ENCODE data around the gene MTERF4.

Gene MTERF4

GRCh38 chr2:241128266-241128665 lies 26.2 kb upstream of the MTERF4 start:
- no peaks in the 10 kb centered on the region for H3K36me3 ChIP-seq (replicated peaks; ENCODE audit: insufficient read depth, low read length)
- DNase-seq: no peak
- no peak overlapping the region for H3K9ac ChIP-seq (ENCODE audit: low read length)
- no peak overlapping the region for H3K4me3 ChIP-seq (ENCODE audit: low read length)
- H3K79me2 ChIP-seq (ENCODE audit: low read length): no peaks in the 10 kb centered on the region
- no peak overlapping the region for H3K4me2 ChIP-seq (ENCODE audit: low read depth, low read length)
- H2AFZ ChIP-seq (ENCODE audit: low read length): no peak overlapping the region
- no peaks in the 10 kb centered on the region for H3F3A ChIP-seq (ENCODE audit: insufficient read depth, low read length)
- no peaks in the 10 kb centered on the region for H3K9me3 ChIP-seq (replicated peaks; ENCODE audit: insufficient read depth, low read length)
- no peaks in the 10 kb centered on the region for H3K27me3 ChIP-seq (replicated peaks; ENCODE audit: insufficient read depth, low read length)
- no peak overlapping the region for H3K27ac ChIP-seq (ENCODE audit: low read length)
- no peaks in the 10 kb centered on the region for H3K4me1 ChIP-seq (ENCODE audit: low read length)
- H4K20me1 ChIP-seq (ENCODE audit: insufficient read depth, low read length): no peaks in the 10 kb centered on the region
- TF ChIP-seq EZH2 (optimal IDR thresholded peaks at IDR 0.05; ENCODE audit: low read depth, low read length) (no peak), EZH2phosphoT487 (IDR thresholded peaks at IDR 0.05; ENCODE audit: low read length) (no peak), CTCF (IDR thresholded peaks at IDR 0.05; ENCODE audit: low read length) (no peak)
- no peaks in the 10 kb centered on the region for H3K9me2 ChIP-seq (replicated peaks; ENCODE audit: insufficient read depth, low read length)

GRCh38 chr2:241126771-241127202 lies 24.7 kb upstream of the MTERF4 start:
- H3K4me3 ChIP-seq (ENCODE audit: low read length): no peak overlapping the region
- no peaks in the 10 kb centered on the region for H3K36me3 ChIP-seq (replicated peaks; ENCODE audit: insufficient read depth, low read length)
- DNase-seq: no peak
- H3K9me3 ChIP-seq (replicated peaks; ENCODE audit: insufficient read depth, low read length): no peaks in the 10 kb centered on the region
- H3F3A ChIP-seq (ENCODE audit: insufficient read depth, low read length): no peaks in the 10 kb centered on the region
- no peaks in the 10 kb centered on the region for H3K27me3 ChIP-seq (replicated peaks; ENCODE audit: insufficient read depth, low read length)
- TF ChIP-seq CTCF (IDR thresholded peaks at IDR 0.05; ENCODE audit: low read length) (no peak), EZH2 (optimal IDR thresholded peaks at IDR 0.05; ENCODE audit: low read depth, low read length) (no peak), EZH2phosphoT487 (IDR thresholded peaks at IDR 0.05; ENCODE audit: low read length) (no peak)
- no peaks in the 10 kb centered on the region for H4K20me1 ChIP-seq (ENCODE audit: insufficient read depth, low read length)
- H3K9me2 ChIP-seq (replicated peaks; ENCODE audit: insufficient read depth, low read length): no peaks in the 10 kb centered on the region
- H3K4me2 ChIP-seq (ENCODE audit: low read depth, low read length): no peak overlapping the region
- H3K79me2 ChIP-seq (ENCODE audit: low read length): no peaks in the 10 kb centered on the region
- no peaks in the 10 kb centered on the region for H3K4me1 ChIP-seq (ENCODE audit: low read length)
- no peak overlapping the region for H2AFZ ChIP-seq (ENCODE audit: low read length)
- H3K27ac ChIP-seq (ENCODE audit: low read length): no peak overlapping the region
- no peak overlapping the region for H3K9ac ChIP-seq (ENCODE audit: low read length)

- Histone ChIP-seq H3K9ac (ENCODE audit: low read length) (no peak overlapping the region), H3K27ac (ENCODE audit: low read length) (no peak overlapping the region), H3K79me2 (ENCODE audit: low read length) (no peaks in the 10 kb centered on the region), H3K9me2 (replicated peaks; ENCODE audit: insufficient read depth, low read length) (no peaks in the 10 kb centered on the region), H2AFZ (ENCODE audit: low read length) (no peak overlapping the region), H3K4me3 (ENCODE audit: low read length) (no peak overlapping the region), H4K20me1 (ENCODE audit: insufficient read depth, low read length) (no peaks in the 10 kb centered on the region), H3K9me3 (replicated peaks; ENCODE audit: insufficient read depth, low read length) (no peaks in the 10 kb centered on the region), H3K27me3 (replicated peaks; ENCODE audit: insufficient read depth, low read length) (no peaks in the 10 kb centered on the region), H3K4me2 (ENCODE audit: low read depth, low read length) (no peak overlapping the region), H3F3A (ENCODE audit: insufficient read depth, low read length) (no peaks in the 10 kb centered on the region), H3K36me3 (replicated peaks; ENCODE audit: insufficient read depth, low read length) (no peaks in the 10 kb centered on the region), H3K4me1 (ENCODE audit: low read length) (no peaks in the 10 kb centered on the region)
- DNase-seq: no peak
- TF ChIP-seq EZH2 (optimal IDR thresholded peaks at IDR 0.05; ENCODE audit: low read depth, low read length) (no peak), EZH2phosphoT487 (IDR thresholded peaks at IDR 0.05; ENCODE audit: low read length) (no peak), CTCF (IDR thresholded peaks at IDR 0.05; ENCODE audit: low read length) (no peak)
These were observed 24.1 kb upstream of the MTERF4 start for GRCh38 chr2:241126201-241126611.

Data from MM.1S (cell line).